Measurements from ENCODE around the gene ADRM1.

DNA sequence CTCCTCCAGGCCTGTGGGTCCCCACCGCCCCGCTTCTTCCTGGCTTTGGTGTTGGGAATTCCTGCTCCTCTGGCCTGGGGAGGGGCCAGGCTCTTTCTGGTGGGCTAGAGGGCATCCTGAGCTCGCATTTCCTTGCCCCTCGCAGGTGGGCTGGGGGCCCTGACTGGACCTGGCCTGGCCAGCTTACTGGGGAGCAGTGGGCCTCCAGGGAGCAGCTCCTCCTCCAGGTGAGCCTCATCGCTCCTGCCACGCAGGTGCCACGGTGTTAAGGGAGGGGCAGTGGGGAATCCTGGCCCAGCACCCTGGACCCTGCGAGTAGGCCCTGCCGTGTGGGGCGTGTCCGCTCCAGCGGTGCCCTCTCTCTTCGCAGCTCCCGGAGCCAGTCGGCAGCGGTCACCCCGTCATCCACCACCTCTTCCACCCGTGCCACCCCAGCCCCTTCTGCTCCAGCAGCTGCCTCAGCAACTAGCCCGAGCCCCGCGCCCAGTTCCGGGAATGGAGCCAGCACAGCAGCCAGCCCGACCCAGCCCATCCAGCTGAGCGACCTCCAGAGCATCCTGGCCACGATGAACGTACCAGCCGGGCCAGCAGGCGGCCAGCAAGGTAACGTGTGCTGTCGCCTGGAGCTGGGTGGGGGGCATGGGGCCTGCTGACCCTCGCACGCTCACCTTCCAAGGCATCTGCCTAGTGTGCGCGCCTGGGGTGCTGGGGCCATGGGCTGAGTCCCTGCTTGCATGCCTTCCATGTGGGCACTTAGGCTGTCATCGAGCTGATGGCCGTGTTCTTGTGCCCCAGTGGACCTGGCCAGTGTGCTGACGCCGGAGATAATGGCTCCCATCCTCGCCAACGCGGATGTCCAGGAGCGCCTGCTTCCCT, 4.7 kb downstream of the ADRM1 start:
- TF ChIP-seq, protein P1, sequence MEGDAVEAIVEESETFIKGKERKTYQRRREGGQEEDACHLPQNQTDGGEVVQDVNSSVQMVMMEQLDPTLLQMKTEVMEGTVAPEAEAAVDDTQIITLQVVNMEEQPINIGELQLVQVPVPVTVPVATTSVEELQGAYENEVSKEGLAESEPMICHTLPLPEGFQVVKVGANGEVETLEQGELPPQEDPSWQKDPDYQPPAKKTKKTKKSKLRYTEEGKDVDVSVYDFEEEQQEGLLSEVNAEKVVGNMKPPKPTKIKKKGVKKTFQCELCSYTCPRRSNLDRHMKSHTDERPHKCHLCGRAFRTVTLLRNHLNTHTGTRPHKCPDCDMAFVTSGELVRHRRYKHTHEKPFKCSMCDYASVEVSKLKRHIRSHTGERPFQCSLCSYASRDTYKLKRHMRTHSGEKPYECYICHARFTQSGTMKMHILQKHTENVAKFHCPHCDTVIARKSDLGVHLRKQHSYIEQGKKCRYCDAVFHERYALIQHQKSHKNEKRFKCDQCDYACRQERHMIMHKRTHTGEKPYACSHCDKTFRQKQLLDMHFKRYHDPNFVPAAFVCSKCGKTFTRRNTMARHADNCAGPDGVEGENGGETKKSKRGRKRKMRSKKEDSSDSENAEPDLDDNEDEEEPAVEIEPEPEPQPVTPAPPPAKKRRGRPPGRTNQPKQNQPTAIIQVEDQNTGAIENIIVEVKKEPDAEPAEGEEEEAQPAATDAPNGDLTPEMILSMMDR (IDR thresholded peaks at IDR 0.05): no peak
- TF ChIP-seq POLR2A (IDR thresholded peaks at IDR 0.05): no peak

Data from adrenal gland (tissue), 5 donors.